NCI-H1092 (cell line): ENCODE measurements around the gene FRMD7.
"Not testable (repeated sequence)": the region's sequence is repeated elsewhere in the genome, so short reads cannot be mapped to it uniquely, and the experiment has no call there.

Experiments used
- DNase-seq: peaks from one replicate; lab custom pipeline; 2025; lab: John Stamatoyannopoulos, UW

FRMD7 gene

GRCh38 chrX:132093239-132093860 lies 34.5 kb downstream of the FRMD7 start:
- no peak for DNase-seq

GRCh38 chrX:132092439-132093065 lies 35.3 kb downstream of the FRMD7 start:
- DNase-seq, result peak; percentile 54

- DNase-seq, result no peak
Observed at GRCh38 chrX:132090403-132091159, 37.2 kb downstream of the FRMD7 start.

- DNase-seq, result no peak
Observed at GRCh38 chrX:132088864-132089263, 39.0 kb downstream of the FRMD7 start.

GRCh38 chrX:132086672-132087071 lies 41.1 kb downstream of the FRMD7 start:
- no peak for DNase-seq

GRCh38 chrX:132085786-132086185 lies 42.0 kb downstream of the FRMD7 start:
- no peak for DNase-seq

- no peak for DNase-seq
Observed at GRCh38 chrX:132077912-132078311, 49.9 kb downstream of the FRMD7 start.

- DNase-seq, result no peak
Observed at GRCh38 chrX:132077414-132077813, 50.4 kb downstream of the FRMD7 start.

- DNase-seq, result no peak
Observed at GRCh38 chrX:132071254-132071653, 56.6 kb downstream of the FRMD7 start.

- DNase-seq, result no peak
Observed at GRCh38 chrX:132068405-132068804, 59.4 kb downstream of the FRMD7 start.

GRCh38 chrX:132063862-132064261 lies 64.0 kb downstream of the FRMD7 start:
- DNase-seq, result no peak

GRCh38 chrX:132063334-132063733 lies 64.5 kb downstream of the FRMD7 start:
- DNase-seq, result no peak

GRCh38 chrX:132059973-132060540 lies 67.8 kb downstream of the FRMD7 start:
- no peak for DNase-seq

GRCh38 chrX:132058975-132059374 lies 68.8 kb downstream of the FRMD7 start:
- DNase-seq, result no peak

GRCh38 chrX:132058050-132058449 lies 69.8 kb downstream of the FRMD7 start:
- no peak for DNase-seq

- not testable (repeated sequence) for DNase-seq
Observed at GRCh38 chrX:132051778-132052177, 76.0 kb downstream of the FRMD7 start.

- no peak for DNase-seq
Observed at GRCh38 chrX:132046533-132046932, 81.3 kb downstream of the FRMD7 start.

GRCh38 chrX:132045456-132045855 lies 82.4 kb downstream of the FRMD7 start:
- no peak for DNase-seq

GRCh38 chrX:132044953-132045352 lies 82.9 kb downstream of the FRMD7 start:
- DNase-seq, result no peak

- DNase-seq, result no peak
Observed at GRCh38 chrX:132043977-132044376, 83.8 kb downstream of the FRMD7 start.

GRCh38 chrX:132041015-132041414 lies 86.8 kb downstream of the FRMD7 start:
- no peak for DNase-seq

- DNase-seq, result no peak
Observed at GRCh38 chrX:132040066-132040465, 87.8 kb downstream of the FRMD7 start.

GRCh38 chrX:132037479-132037993 lies 90.3 kb downstream of the FRMD7 start:
- no peak for DNase-seq
